Hematopoietic multipotent progenitor cell treated with erythropoietin and hydrocortisone succinate and interleukin-3 and kit ligand, for 17 days (in vitro differentiated cells): ENCODE data around the gene MTERF4.

Experiments
- DNase-seq: peaks from one replicate; pipeline ENCODE4 v3.0.0-alpha.2; 2015; ENCODE audit warnings: low spot score

Gene MTERF4

DNA sequence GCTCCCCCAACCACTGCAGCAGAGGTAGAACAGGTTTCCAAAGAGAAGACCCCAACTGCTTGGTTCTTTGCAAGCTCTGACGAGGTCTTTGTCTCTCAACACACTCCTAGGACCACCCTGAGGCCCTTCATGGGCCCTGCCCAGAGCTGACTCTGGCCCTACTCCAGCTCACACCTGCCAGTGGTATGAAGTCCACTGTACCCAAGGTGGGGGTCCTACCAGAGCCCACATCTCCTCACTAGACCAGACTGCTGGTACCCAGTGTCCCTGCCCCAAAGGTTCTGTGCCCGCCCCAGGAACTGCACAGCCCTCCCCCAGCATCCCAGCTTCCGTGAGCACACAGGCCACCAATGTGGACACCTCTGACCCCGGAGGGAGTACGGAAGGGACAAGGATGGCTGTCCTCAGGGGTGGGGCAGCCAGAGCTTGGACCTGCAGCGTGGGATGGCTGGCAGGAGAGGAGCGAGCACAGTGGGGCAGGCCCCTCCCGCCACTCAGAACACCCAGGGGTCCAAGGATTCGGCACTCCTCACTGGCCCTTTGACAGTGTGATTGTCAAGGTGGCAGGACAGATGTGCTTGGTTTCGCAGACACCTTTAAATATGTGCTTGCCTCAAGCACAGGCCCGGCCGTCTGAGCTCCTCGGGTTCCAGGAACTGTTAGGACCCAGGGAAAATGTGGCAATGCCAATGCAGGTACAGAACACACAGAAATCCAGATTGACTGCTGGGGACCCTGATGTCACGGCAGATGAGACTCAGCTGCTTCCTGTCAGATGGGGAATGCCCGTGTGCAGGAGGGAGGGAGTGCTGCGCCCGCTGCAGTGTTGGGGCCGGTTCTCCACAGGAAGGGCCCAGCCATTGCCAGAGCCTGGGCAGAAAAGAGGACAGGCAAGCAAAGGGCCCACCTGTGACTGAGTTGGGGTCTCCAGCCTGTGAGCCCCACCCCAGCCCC lies 51.2 kb downstream of the MTERF4 start:
- DNase-seq, result no peak

DNA sequence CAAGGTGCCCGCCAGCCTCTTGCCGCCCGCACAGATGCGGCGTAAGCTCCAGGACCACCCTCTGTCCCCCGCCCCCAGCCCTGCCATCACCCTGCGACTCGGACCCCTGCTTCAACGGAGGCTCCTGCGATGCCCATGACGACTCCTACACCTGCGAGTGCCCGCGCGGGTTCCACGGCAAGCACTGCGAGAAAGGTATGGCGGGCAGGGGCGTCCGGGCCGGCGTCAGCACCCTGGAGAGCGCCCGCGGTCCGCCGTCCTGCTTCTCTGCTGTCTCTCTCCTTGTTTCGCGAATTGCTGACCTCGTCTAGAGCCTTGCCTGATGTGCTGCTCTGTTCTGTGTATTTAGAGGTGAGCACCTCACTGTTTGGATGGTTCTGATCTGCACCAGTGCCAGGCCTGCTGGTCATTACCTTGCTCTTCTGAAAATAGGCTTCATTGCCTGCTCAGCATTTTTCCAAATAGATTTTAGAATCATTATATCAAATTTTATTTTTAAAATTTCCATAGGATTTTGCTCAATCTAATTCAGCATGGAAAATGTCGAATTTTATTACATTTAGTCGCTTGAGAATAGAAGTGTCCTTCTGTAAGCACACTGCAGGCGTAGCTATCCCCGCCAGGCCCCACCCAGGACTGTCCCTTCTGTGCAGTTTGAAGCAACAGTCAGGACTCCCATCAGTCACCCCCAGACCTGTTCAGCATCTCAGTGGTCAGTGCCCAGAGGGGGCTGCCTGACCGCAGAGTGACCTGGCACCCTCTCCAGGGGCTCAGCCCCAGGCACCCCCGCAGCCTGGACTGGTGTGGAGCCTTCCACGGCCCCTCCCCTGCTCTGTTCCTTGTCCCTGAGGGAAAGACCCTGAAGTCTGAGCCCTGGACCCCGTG lies 52.1 kb downstream of the MTERF4 start:
- no peak for DNase-seq

DNA sequence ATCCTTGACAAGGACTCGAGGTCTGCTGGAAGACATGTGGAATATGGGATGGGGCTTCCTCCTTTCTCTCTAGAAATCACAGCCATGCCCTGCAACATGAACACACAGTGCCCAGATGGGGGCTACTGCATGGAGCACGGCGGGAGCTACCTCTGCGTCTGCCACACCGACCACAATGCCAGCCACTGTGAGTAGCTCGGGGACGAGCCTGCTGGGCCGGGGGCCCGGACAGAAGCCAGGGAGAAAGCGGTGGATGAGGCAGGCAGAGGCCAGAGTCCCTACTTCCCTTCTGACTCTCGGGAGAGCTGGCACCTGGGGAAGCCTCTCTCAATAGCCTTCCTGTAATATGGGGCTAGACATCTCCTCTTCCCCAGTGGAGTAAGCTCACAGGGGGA lies 53.1 kb downstream of the MTERF4 start:
- no peak for DNase-seq

DNA sequence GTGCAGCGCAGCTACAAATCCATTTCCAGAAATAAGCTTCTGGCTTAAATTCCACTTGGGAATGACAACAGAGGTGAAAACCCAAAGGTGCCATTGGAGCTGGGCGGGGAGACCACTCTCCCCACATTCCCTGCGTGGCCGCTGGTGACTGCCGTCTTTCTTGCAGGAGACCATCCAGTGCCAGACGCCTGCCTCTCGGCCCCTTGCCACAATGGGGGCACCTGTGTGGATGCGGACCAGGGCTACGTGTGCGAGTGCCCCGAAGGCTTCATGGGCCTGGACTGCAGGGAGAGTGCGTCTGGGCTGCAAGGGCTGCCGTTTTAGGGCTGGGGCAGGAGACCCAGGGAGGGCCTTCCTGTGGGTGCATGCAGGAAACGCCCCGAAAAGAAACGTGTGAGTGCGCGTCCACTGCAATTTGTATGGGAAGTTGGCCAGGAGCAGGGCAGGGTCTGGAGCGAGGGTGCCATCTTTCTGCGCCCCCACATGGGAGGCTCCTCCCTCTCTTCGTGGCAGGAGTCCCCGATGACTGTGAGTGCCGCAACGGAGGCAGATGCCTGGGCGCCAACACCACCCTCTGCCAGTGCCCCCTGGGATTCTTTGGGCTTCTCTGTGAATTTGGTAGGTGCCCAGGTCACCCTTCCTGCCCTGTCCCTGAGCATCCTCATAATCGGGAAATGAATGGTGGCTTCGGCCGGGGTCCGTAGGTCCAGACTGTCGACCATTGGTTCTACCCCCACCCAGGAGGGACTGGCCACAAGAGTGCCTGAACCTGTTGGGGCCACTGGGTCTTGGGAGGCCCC lies 53.7 kb downstream of the MTERF4 start:
- DNase-seq, result no peak

DNA sequence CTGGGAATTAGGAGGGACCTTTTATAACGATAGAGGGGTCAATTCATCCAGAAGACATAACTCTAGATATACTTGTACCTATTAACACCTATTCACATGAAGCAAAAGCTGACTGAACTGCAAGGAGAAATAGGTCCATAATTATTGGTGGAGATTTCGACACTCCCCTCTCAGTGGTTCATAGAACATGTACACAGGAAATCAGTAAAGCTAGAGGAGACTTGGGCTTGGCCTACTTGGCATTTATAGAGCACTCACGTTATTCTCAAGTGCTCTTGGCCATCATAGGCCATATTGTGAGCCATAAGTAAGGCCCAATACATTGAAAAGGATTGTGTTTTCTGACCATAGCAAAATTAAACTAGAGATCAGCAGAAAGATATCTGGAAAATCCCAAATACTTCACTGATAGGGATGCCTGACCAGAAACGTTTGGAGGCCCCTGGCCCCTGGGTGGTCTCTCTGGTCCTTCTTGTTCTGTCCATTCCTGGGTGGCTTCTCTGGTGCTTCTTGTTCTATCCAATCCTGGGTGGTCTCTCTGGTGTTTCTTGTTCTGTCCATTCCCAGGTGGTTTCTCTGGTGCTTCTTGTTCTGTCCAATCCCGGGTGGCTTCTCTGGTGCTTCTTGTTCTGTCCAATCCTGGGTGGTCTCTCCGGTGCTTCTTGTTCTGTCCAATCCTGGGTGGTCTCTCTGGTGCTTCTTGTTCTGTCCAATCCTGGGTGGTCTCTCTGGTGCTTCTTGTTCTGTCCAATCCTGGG lies 54.7 kb downstream of the MTERF4 start:
- no peak for DNase-seq
